GM23338 (cell line): ENCODE results near the gene FPR1.

Source experiments
- CREB1 ChIP-seq: fragments of 250-450 bp; sonication (Bioruptor Pico); IDR thresholded peaks from 2 replicates; pipeline ENCODE4 v1.5.0; 2020; ENCODE audit warnings: low read depth, mild to moderate bottlenecking, moderate library complexity
- EZH2 ChIP-seq: fragments of 200-600 bp; sonication (generic); IDR thresholded peaks from one replicate; pipeline ENCODE4 v1.8.0; 2017; ENCODE audit warnings: antibody characterized with exemption, mild to moderate bottlenecking, low read depth; ENCODE audit not compliant: unreplicated experiment
- EZH2phosphoT487 ChIP-seq: fragments of 200-600 bp; sonication (generic); IDR thresholded peaks from one replicate; pipeline ENCODE4 v1.8.1; 2018; ENCODE audit warnings: antibody characterized with exemption; ENCODE audit not compliant: unreplicated experiment
- JUNB ChIP-seq: IDR thresholded peaks from one replicate; pipeline ENCODE4 v1.6.1; 2016; ENCODE audit warnings: antibody characterized with exemption; ENCODE audit not compliant: unreplicated experiment
- NANOG ChIP-seq: IDR thresholded peaks from 2 replicates; pipeline ENCODE4 v1.6.1; 2016; ENCODE audit warnings: antibody characterized with exemption, borderline replicate concordance
- POLR2AphosphoS5 ChIP-seq: IDR thresholded peaks from 2 replicates; pipeline ENCODE4 v1.6.1; 2016; ENCODE audit warnings: antibody characterized with exemption, low read depth
- STAT1 ChIP-seq: IDR thresholded peaks from one replicate; pipeline ENCODE4 v1.6.1; 2016; ENCODE audit warnings: antibody characterized with exemption; ENCODE audit not compliant: unreplicated experiment
- ZNF114 ChIP-seq: fragments of 250-450 bp; sonication (Bioruptor Pico); IDR thresholded peaks from 2 replicates; pipeline ENCODE4 v1.5.0; 2020; ENCODE audit warnings: mild to moderate bottlenecking, moderate library complexity
- ZNF331 ChIP-seq: fragments of 250-450 bp; sonication (Bioruptor Pico); IDR thresholded peaks from 2 replicates; pipeline ENCODE4 v1.5.0; 2020; ENCODE audit warnings: low read depth, mild to moderate bottlenecking, moderate library complexity
- TF ChIP-seq, protein P1 (sequence below), 2 experiments: fragments of 200-600 bp in 1 of 2; sonication (generic) in 1 of 2; conservative IDR thresholded peaks; 2 replicates each; pipeline versions ENCODE4 v1.5.1 to v1.6.1; 2016 to 2017; ENCODE audit warnings: antibody characterized with exemption in 2 of 2, low read depth in 2 of 2, mild to moderate bottlenecking in 2 of 2, moderate library complexity in 1 of 2
- TF ChIP-seq, protein P2 (sequence below): IDR thresholded peaks from one replicate; pipeline ENCODE4 v1.6.1; 2018; ENCODE audit warnings: antibody characterized with exemption; ENCODE audit not compliant: unreplicated experiment
- TF ChIP-seq, protein P3 (sequence below): fragments of 250-450 bp; sonication (Bioruptor Pico); IDR thresholded peaks from 2 replicates; pipeline ENCODE4 v1.5.0; 2020; ENCODE audit warnings: mild to moderate bottlenecking, moderate library complexity
- TF ChIP-seq, protein P4 (sequence below): IDR thresholded peaks from 2 replicates; pipeline ENCODE4 v1.6.1; 2016; ENCODE audit warnings: antibody characterized with exemption

DNA sequence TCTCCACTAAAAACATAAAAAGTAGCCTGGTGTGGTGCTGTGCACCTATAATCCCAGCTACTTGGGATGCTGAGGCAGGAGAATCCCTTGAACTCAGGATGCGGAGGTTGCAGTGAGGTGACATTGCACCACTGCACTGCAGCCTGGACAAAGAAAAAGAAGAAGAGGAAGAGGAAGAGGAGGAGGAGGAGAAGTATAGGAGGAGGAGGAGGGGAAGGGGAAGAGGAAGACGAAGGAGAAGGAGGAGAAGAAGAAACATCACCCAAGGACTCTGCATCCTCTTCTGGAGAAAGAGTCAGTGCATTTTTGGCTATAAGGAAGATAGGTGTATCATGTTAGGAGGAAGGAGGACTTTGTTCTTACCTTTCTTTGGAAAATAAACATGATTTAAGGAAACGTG, 30.3 kb upstream of the FPR1 start:
- TF ChIP-seq, protein P1, sequence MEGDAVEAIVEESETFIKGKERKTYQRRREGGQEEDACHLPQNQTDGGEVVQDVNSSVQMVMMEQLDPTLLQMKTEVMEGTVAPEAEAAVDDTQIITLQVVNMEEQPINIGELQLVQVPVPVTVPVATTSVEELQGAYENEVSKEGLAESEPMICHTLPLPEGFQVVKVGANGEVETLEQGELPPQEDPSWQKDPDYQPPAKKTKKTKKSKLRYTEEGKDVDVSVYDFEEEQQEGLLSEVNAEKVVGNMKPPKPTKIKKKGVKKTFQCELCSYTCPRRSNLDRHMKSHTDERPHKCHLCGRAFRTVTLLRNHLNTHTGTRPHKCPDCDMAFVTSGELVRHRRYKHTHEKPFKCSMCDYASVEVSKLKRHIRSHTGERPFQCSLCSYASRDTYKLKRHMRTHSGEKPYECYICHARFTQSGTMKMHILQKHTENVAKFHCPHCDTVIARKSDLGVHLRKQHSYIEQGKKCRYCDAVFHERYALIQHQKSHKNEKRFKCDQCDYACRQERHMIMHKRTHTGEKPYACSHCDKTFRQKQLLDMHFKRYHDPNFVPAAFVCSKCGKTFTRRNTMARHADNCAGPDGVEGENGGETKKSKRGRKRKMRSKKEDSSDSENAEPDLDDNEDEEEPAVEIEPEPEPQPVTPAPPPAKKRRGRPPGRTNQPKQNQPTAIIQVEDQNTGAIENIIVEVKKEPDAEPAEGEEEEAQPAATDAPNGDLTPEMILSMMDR (conservative IDR thresholded peaks at IDR 0.05; ENCODE audit: low read depth in 2 of 2), result no peak
- no peak for TF ChIP-seq POLR2AphosphoS5
- no peak for TF ChIP-seq JUNB
- TF ChIP-seq EZH2phosphoT487, result no peak
- no peak for TF ChIP-seq EZH2
- TF ChIP-seq, protein P2, sequence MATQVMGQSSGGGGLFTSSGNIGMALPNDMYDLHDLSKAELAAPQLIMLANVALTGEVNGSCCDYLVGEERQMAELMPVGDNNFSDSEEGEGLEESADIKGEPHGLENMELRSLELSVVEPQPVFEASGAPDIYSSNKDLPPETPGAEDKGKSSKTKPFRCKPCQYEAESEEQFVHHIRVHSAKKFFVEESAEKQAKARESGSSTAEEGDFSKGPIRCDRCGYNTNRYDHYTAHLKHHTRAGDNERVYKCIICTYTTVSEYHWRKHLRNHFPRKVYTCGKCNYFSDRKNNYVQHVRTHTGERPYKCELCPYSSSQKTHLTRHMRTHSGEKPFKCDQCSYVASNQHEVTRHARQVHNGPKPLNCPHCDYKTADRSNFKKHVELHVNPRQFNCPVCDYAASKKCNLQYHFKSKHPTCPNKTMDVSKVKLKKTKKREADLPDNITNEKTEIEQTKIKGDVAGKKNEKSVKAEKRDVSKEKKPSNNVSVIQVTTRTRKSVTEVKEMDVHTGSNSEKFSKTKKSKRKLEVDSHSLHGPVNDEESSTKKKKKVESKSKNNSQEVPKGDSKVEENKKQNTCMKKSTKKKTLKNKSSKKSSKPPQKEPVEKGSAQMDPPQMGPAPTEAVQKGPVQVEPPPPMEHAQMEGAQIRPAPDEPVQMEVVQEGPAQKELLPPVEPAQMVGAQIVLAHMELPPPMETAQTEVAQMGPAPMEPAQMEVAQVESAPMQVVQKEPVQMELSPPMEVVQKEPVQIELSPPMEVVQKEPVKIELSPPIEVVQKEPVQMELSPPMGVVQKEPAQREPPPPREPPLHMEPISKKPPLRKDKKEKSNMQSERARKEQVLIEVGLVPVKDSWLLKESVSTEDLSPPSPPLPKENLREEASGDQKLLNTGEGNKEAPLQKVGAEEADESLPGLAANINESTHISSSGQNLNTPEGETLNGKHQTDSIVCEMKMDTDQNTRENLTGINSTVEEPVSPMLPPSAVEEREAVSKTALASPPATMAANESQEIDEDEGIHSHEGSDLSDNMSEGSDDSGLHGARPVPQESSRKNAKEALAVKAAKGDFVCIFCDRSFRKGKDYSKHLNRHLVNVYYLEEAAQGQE, result no peak
- no peak for TF ChIP-seq CREB1 (CRISPR knock-in tag)
- no peak for TF ChIP-seq ZNF114 (CRISPR knock-in tag)
- TF ChIP-seq STAT1, result no peak
- TF ChIP-seq ZNF331 (CRISPR knock-in tag), result no peak
- TF ChIP-seq NANOG, result no peak
- TF ChIP-seq, protein P3, sequence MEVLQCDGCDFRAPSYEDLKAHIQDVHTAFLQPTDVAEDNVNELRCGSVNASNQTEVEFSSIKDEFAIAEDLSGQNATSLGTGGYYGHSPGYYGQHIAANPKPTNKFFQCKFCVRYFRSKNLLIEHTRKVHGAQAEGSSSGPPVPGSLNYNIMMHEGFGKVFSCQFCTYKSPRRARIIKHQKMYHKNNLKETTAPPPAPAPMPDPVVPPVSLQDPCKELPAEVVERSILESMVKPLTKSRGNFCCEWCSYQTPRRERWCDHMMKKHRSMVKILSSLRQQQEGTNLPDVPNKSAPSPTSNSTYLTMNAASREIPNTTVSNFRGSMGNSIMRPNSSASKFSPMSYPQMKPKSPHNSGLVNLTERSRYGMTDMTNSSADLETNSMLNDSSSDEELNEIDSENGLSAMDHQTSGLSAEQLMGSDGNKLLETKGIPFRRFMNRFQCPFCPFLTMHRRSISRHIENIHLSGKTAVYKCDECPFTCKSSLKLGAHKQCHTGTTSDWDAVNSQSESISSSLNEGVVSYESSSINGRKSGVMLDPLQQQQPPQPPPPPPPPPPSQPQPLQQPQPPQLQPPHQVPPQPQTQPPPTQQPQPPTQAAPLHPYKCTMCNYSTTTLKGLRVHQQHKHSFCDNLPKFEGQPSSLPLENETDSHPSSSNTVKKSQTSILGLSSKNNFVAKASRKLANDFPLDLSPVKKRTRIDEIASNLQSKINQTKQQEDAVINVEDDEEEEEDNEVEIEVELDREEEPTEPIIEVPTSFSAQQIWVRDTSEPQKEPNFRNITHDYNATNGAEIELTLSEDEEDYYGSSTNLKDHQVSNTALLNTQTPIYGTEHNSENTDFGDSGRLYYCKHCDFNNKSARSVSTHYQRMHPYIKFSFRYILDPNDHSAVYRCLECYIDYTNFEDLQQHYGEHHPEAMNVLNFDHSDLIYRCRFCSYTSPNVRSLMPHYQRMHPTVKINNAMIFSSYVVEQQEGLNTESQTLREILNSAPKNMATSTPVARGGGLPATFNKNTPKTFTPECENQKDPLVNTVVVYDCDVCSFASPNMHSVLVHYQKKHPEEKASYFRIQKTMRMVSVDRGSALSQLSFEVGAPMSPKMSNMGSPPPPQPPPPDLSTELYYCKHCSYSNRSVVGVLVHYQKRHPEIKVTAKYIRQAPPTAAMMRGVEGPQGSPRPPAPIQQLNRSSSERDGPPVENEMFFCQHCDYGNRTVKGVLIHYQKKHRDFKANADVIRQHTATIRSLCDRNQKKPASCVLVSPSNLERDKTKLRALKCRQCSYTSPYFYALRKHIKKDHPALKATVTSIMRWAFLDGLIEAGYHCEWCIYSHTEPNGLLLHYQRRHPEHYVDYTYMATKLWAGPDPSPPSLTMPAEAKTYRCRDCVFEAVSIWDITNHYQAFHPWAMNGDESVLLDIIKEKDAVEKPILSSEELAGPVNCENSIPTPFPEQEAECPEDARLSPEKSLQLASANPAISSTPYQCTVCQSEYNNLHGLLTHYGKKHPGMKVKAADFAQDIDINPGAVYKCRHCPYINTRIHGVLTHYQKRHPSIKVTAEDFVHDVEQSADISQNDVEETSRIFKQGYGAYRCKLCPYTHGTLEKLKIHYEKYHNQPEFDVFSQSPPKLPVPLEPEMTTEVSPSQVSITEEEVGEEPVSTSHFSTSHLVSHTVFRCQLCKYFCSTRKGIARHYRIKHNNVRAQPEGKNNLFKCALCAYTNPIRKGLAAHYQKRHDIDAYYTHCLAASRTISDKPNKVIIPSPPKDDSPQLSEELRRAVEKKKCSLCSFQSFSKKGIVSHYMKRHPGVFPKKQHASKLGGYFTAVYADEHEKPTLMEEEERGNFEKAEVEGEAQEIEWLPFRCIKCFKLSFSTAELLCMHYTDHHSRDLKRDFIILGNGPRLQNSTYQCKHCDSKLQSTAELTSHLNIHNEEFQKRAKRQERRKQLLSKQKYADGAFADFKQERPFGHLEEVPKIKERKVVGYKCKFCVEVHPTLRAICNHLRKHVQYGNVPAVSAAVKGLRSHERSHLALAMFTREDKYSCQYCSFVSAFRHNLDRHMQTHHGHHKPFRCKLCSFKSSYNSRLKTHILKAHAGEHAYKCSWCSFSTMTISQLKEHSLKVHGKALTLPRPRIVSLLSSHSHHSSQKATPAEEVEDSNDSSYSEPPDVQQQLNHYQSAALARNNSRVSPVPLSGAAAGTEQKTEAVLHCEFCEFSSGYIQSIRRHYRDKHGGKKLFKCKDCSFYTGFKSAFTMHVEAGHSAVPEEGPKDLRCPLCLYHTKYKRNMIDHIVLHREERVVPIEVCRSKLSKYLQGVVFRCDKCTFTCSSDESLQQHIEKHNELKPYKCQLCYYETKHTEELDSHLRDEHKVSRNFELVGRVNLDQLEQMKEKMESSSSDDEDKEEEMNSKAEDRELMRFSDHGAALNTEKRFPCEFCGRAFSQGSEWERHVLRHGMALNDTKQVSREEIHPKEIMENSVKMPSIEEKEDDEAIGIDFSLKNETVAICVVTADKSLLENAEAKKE (CRISPR knock-in tag), result no peak
- TF ChIP-seq, protein P4, sequence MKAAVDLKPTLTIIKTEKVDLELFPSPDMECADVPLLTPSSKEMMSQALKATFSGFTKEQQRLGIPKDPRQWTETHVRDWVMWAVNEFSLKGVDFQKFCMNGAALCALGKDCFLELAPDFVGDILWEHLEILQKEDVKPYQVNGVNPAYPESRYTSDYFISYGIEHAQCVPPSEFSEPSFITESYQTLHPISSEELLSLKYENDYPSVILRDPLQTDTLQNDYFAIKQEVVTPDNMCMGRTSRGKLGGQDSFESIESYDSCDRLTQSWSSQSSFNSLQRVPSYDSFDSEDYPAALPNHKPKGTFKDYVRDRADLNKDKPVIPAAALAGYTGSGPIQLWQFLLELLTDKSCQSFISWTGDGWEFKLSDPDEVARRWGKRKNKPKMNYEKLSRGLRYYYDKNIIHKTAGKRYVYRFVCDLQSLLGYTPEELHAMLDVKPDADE, result no peak
